ENCODE results near the gene ANO1.

ANO1 gene

GRCh38 chr11:70061734-70062133 is 16.4 kb upstream of the ANO1 start:
- Histone ChIP-seq H3K36me3 (ENCODE audit: insufficient read depth, low read length) (no peaks in the 10 kb centered on the region), H2AFZ (ENCODE audit: low read depth, low read length) (no peak overlapping the region), H3K4me1 (ENCODE audit: insufficient read depth, low read length) (no peaks in the 10 kb centered on the region), H3K4me3 (ENCODE audit: low read length) (no peak overlapping the region), H3K27me3 (ENCODE audit: insufficient read depth, low read length) (no peaks in the 10 kb centered on the region), H3K9me3 (ENCODE audit: low read length) (no peaks in the 10 kb centered on the region)

- H3K27me3 ChIP-seq (ENCODE audit: insufficient read depth, low read length) = peaks cover 5% of the 10 kb centered on the region
- H3K4me1 ChIP-seq (ENCODE audit: insufficient read depth, low read length) = peaks cover 6% of the 10 kb centered on the region
- H3K36me3 ChIP-seq (ENCODE audit: insufficient read depth, low read length) = no peaks in the 10 kb centered on the region
- H3K4me3 ChIP-seq (ENCODE audit: low read length) = no peak overlapping the region
- H3K9me3 ChIP-seq (ENCODE audit: low read length) = no peaks in the 10 kb centered on the region
- no peak overlapping the region for H2AFZ ChIP-seq (ENCODE audit: low read depth, low read length)
Observed at GRCh38 chr11:70063121-70063520, 15.0 kb upstream of the ANO1 start.

- no peak overlapping the region for H3K4me3 ChIP-seq (ENCODE audit: low read length)
- H3K4me1 ChIP-seq (ENCODE audit: insufficient read depth, low read length) = peaks cover 7% of the 10 kb centered on the region
- no peaks in the 10 kb centered on the region for H3K9me3 ChIP-seq (ENCODE audit: low read length)
- peaks cover 7% of the 10 kb centered on the region for H3K27me3 ChIP-seq (ENCODE audit: insufficient read depth, low read length)
- no peaks in the 10 kb centered on the region for H3K36me3 ChIP-seq (ENCODE audit: insufficient read depth, low read length)
- no peak overlapping the region for H2AFZ ChIP-seq (ENCODE audit: low read depth, low read length)
Observed at GRCh38 chr11:70063555-70063954, 14.6 kb upstream of the ANO1 start.

GRCh38 chr11:70064008-70064725 is 13.9 kb upstream of the ANO1 start:
- peaks cover 11% of the 10 kb centered on the region for H3K27me3 ChIP-seq (ENCODE audit: insufficient read depth, low read length)
- H3K36me3 ChIP-seq (ENCODE audit: insufficient read depth, low read length) = no peaks in the 10 kb centered on the region
- H3K4me3 ChIP-seq (ENCODE audit: low read length) = no peak overlapping the region
- no peaks in the 10 kb centered on the region for H3K9me3 ChIP-seq (ENCODE audit: low read length)
- H2AFZ ChIP-seq (ENCODE audit: low read depth, low read length) = no peak overlapping the region
- H3K4me1 ChIP-seq (ENCODE audit: insufficient read depth, low read length) = peaks cover 7% of the 10 kb centered on the region

GRCh38 chr11:70064726-70065317 is 13.3 kb upstream of the ANO1 start:
- Histone ChIP-seq H3K4me1 (ENCODE audit: insufficient read depth, low read length) (peaks cover 7% of the 10 kb centered on the region), H3K9me3 (ENCODE audit: low read length) (no peaks in the 10 kb centered on the region), H3K27me3 (ENCODE audit: insufficient read depth, low read length) (peaks cover 11% of the 10 kb centered on the region), H2AFZ (ENCODE audit: low read depth, low read length) (no peak overlapping the region), H3K36me3 (ENCODE audit: insufficient read depth, low read length) (no peaks in the 10 kb centered on the region), H3K4me3 (ENCODE audit: low read length) (no peak overlapping the region)

- H2AFZ ChIP-seq (ENCODE audit: low read depth, low read length) = no peak overlapping the region
- H3K4me3 ChIP-seq (ENCODE audit: low read length) = no peak overlapping the region
- H3K4me1 ChIP-seq (ENCODE audit: insufficient read depth, low read length) = peaks cover 7% of the 10 kb centered on the region
Observed at GRCh38 chr11:70065318-70066135, 12.6 kb upstream of the ANO1 start.

GRCh38 chr11:70066136-70066520 is 12.0 kb upstream of the ANO1 start:
- Histone ChIP-seq H3K4me1 (ENCODE audit: insufficient read depth, low read length) (peaks cover 7% of the 10 kb centered on the region), H3K27me3 (ENCODE audit: insufficient read depth, low read length) (peaks cover 18% of the 10 kb centered on the region), H3K4me3 (ENCODE audit: low read length) (no peak overlapping the region), H3K36me3 (ENCODE audit: insufficient read depth, low read length) (no peaks in the 10 kb centered on the region), H2AFZ (ENCODE audit: low read depth, low read length) (no peak overlapping the region), H3K9me3 (ENCODE audit: low read length) (no peaks in the 10 kb centered on the region)

More at GRCh38 chr11:70065318-70066135, 12.6 kb upstream of the ANO1 start:
- no peaks in the 10 kb centered on the region for H3K36me3 ChIP-seq (ENCODE audit: insufficient read depth, low read length)
- H3K27me3 ChIP-seq (ENCODE audit: insufficient read depth, low read length) = peaks cover 12% of the 10 kb centered on the region
- H3K9me3 ChIP-seq (ENCODE audit: low read length) = no peaks in the 10 kb centered on the region

GRCh38 chr11:70066628-70067027 is 11.5 kb upstream of the ANO1 start:
- H3K4me3 ChIP-seq (ENCODE audit: low read length) = no peak overlapping the region
- H2AFZ ChIP-seq (ENCODE audit: low read depth, low read length) = no peak overlapping the region
- H3K36me3 ChIP-seq (ENCODE audit: insufficient read depth, low read length) = no peaks in the 10 kb centered on the region
- peaks cover 22% of the 10 kb centered on the region for H3K27me3 ChIP-seq (ENCODE audit: insufficient read depth, low read length)
- H3K4me1 ChIP-seq (ENCODE audit: insufficient read depth, low read length) = peaks cover 7% of the 10 kb centered on the region
- no peaks in the 10 kb centered on the region for H3K9me3 ChIP-seq (ENCODE audit: low read length)

GRCh38 chr11:70067036-70067435 is 11.1 kb upstream of the ANO1 start:
- Histone ChIP-seq H3K36me3 (ENCODE audit: insufficient read depth, low read length) (no peaks in the 10 kb centered on the region), H3K4me1 (ENCODE audit: insufficient read depth, low read length) (peaks cover 7% of the 10 kb centered on the region), H3K27me3 (ENCODE audit: insufficient read depth, low read length) (peaks cover 26% of the 10 kb centered on the region), H3K4me3 (ENCODE audit: low read length) (no peak overlapping the region), H2AFZ (ENCODE audit: low read depth, low read length) (no peak overlapping the region), H3K9me3 (ENCODE audit: low read length) (no peaks in the 10 kb centered on the region)

GRCh38 chr11:70067591-70068341 is 10.4 kb upstream of the ANO1 start:
- peaks cover 7% of the 10 kb centered on the region for H3K4me1 ChIP-seq (ENCODE audit: insufficient read depth, low read length)
- no peak overlapping the region for H3K4me3 ChIP-seq (ENCODE audit: low read length)
- no peaks in the 10 kb centered on the region for H3K9me3 ChIP-seq (ENCODE audit: low read length)
- H2AFZ ChIP-seq (ENCODE audit: low read depth, low read length) = no peak overlapping the region
- peaks cover 34% of the 10 kb centered on the region for H3K27me3 ChIP-seq (ENCODE audit: insufficient read depth, low read length)
- H3K36me3 ChIP-seq (ENCODE audit: insufficient read depth, low read length) = no peaks in the 10 kb centered on the region

- Histone ChIP-seq H3K4me1 (ENCODE audit: insufficient read depth, low read length) (peaks cover 7% of the 10 kb centered on the region), H3K36me3 (ENCODE audit: insufficient read depth, low read length) (no peaks in the 10 kb centered on the region), H3K4me3 (ENCODE audit: low read length) (no peak overlapping the region), H2AFZ (ENCODE audit: low read depth, low read length) (no peak overlapping the region), H3K9me3 (ENCODE audit: low read length) (no peaks in the 10 kb centered on the region), H3K27me3 (ENCODE audit: insufficient read depth, low read length) (peaks cover 39% of the 10 kb centered on the region)
Observed at GRCh38 chr11:70068345-70068744, 9.8 kb upstream of the ANO1 start.

- Histone ChIP-seq H3K27me3 (ENCODE audit: insufficient read depth, low read length) (peaks cover 45% of the 10 kb centered on the region), H3K4me1 (ENCODE audit: insufficient read depth, low read length) (peaks cover 7% of the 10 kb centered on the region), H3K4me3 (ENCODE audit: low read length) (no peak overlapping the region), H2AFZ (ENCODE audit: low read depth, low read length) (no peak overlapping the region), H3K36me3 (ENCODE audit: insufficient read depth, low read length) (no peaks in the 10 kb centered on the region), H3K9me3 (ENCODE audit: low read length) (no peaks in the 10 kb centered on the region)
Observed at GRCh38 chr11:70068950-70069349, 9.2 kb upstream of the ANO1 start.

- H3K36me3 ChIP-seq (ENCODE audit: insufficient read depth, low read length) = no peaks in the 10 kb centered on the region
- H3K4me3 ChIP-seq (ENCODE audit: low read length) = no peak overlapping the region
- H3K4me1 ChIP-seq (ENCODE audit: insufficient read depth, low read length) = peaks cover 7% of the 10 kb centered on the region
- H2AFZ ChIP-seq (ENCODE audit: low read depth, low read length) = no peak overlapping the region
- no peaks in the 10 kb centered on the region for H3K9me3 ChIP-seq (ENCODE audit: low read length)
- peaks cover 63% of the 10 kb centered on the region for H3K27me3 ChIP-seq (ENCODE audit: insufficient read depth, low read length)
Observed at GRCh38 chr11:70070706-70071105, 7.4 kb upstream of the ANO1 start.
